PC-9 (cell line): ENCODE data around the gene HOXA4. TPM values are rescaled to one million over a fixed set of nuclear protein-coding genes. Genes with fewer than 3 reads are reported as not detected.

Experiments used
- BruUV-seq: library from RNA; stranded (reverse); fragments of 400-500 nt; replicated peaks from 2 replicates; lab custom pipeline; 2021; lab: Mats Ljungman, UMichigan
- CTCF ChIA-PET: fragments of 300-600 bp; sonication (Branson Sonifier 250); formaldehyde crosslinking; loops from one replicate; lab custom pipeline; 2022; ENCODE audit warnings: antibody characterized with exemption; lab: Charles Lee
- POLR2A ChIA-PET: fragments of 300-600 bp; sonication (Branson Sonifier 250); formaldehyde crosslinking; loops from one replicate; lab custom pipeline; 2022; ENCODE audit warnings: antibody characterized with exemption; ENCODE audit not compliant: unreplicated experiment; lab: Charles Lee
- DNase-seq, 2 experiments: peaks; one replicate each; pipeline versions ENCODE4 v3.0.0 to v3.0.0-alpha.2; 2015 to 2022; ENCODE audit warnings: mixed read lengths in 1 of 2
- H2AFZ ChIP-seq: fragments of 200-600 bp; sonication (generic); 2 replicates; pipeline ENCODE4 v1.8.1; 2017; ENCODE audit warnings: antibody characterized with exemption
- H3F3A ChIP-seq: fragments of 200-600 bp; sonication (generic); 2 replicates; pipeline ENCODE4 v1.8.1; 2017; ENCODE audit warnings: antibody characterized with exemption, mild to moderate bottlenecking, low read depth; ENCODE audit not compliant: insufficient read depth
- H3K27ac ChIP-seq: fragments of 200-600 bp; sonication (generic); 2 replicates; pipeline ENCODE4 v1.6.1; 2016; ENCODE audit warnings: mixed run types
- H3K27me3 ChIP-seq: fragments of 200-600 bp; sonication (generic); 2 replicates; pipeline ENCODE4 v1.6.1; 2016; ENCODE audit warnings: low read depth, mixed run types; ENCODE audit not compliant: insufficient read depth
- H3K36me3 ChIP-seq: fragments of 200-600 bp; sonication (generic); 2 replicates; pipeline ENCODE4 v1.6.1; 2016; ENCODE audit warnings: low read depth, mixed run types
- H3K4me1 ChIP-seq: fragments of 200-600 bp; sonication (generic); replicated peaks from 2 replicates; pipeline ENCODE4 v1.6.1; 2016; ENCODE audit warnings: mixed run types; ENCODE audit not compliant: insufficient read depth
- H3K4me2 ChIP-seq: fragments of 200-600 bp; sonication (generic); 2 replicates; pipeline ENCODE4 v1.6.1; 2017; ENCODE audit warnings: mixed run types
- H3K4me3 ChIP-seq: fragments of 200-600 bp; sonication (generic); 2 replicates; pipeline ENCODE4 v1.6.1; 2016; ENCODE audit warnings: mixed run types
- H3K79me2 ChIP-seq: fragments of 200-600 bp; sonication (generic); 2 replicates; pipeline ENCODE4 v1.6.1; 2017; ENCODE audit warnings: low read depth, mixed run types
- H3K9me2 ChIP-seq: fragments of 200-600 bp; sonication (generic); 2 replicates; pipeline ENCODE4 v1.8.1; 2017; ENCODE audit warnings: mild to moderate bottlenecking; ENCODE audit not compliant: insufficient read depth
- H3K9me3 ChIP-seq: fragments of 200-600 bp; sonication (generic); 2 replicates; pipeline ENCODE4 v1.8.1; 2016; ENCODE audit warnings: low read depth; ENCODE audit not compliant: insufficient read depth
- H4K20me1 ChIP-seq: fragments of 200-600 bp; sonication (generic); 2 replicates; pipeline ENCODE4 v1.8.1; 2017; ENCODE audit not compliant: insufficient read depth
- CTCF ChIP-seq: fragments of 200-600 bp; sonication (generic); conservative IDR thresholded peaks from 2 replicates; pipeline ENCODE4 v1.6.1; 2017; ENCODE audit warnings: mixed run types, antibody characterized with exemption, mild to moderate bottlenecking, moderate library complexity
- EZH2 ChIP-seq: fragments of 200-600 bp; sonication (generic); IDR thresholded peaks from 2 replicates; pipeline ENCODE4 v1.8.0; 2017; ENCODE audit warnings: antibody characterized with exemption, low read depth
- intact Hi-C: fragments of 100-400 bp; cut with micrococcal nuclease; formaldehyde crosslinking; loops from one replicate; pipeline ENCODE4 v1.10.0; 2022; ENCODE audit not compliant: unreplicated experiment
- total RNA-seq: library from RNA; stranded (reverse); gene quantifications from 2 replicates; pipeline ENCODE4 v1.2.3, GENCODE V29; 2021

HOXA4 gene
- total RNA-seq, 1 experiment from 2014 or later = not detected

GRCh38 chr7:27165996-27166530, 35.5 kb upstream of the HOXA4 start:
- intact Hi-C loops = loop anchor here (10.0 kb wide), 1 partner anchor 929 kb away; no protein-coding TSS in a partner anchor
- no peak for DNase-seq
- Histone ChIP-seq H3K9me3 (no peaks in the 10 kb centered on the region), H3K9me2 (no peaks in the 10 kb centered on the region), H3K4me2 (no peak overlapping the region), H3K79me2 (no peaks in the 10 kb centered on the region), H4K20me1 (no peaks in the 10 kb centered on the region), H3K27me3 (no peaks in the 10 kb centered on the region), H2AFZ (no peak overlapping the region), H3K4me1 (peaks cover 19% of the 10 kb centered on the region), H3K27ac (no peak overlapping the region), H3F3A (peaks cover 34% of the 10 kb centered on the region), H3K36me3 (no peaks in the 10 kb centered on the region), H3K4me3 (no peak overlapping the region)
- BruUV-seq = no TSS peak
- POLR2A ChIA-PET = interaction anchor here (0.5 kb wide), 1 partner anchor 333 kb away, joined by 7 read pairs; no protein-coding TSS in a partner anchor
- CTCF ChIA-PET = interaction anchor here (0.6 kb wide), 1 partner anchor 345 kb away, joined by 3 read pairs; no protein-coding TSS in a partner anchor
- TF ChIP-seq CTCF (no peak), EZH2 (no peak)

- intact Hi-C loops = loop anchor here (10.0 kb wide), 1 partner anchor 929 kb away; no protein-coding TSS in a partner anchor
- no TSS peak for BruUV-seq
- Histone ChIP-seq H3K27me3 (no peaks in the 10 kb centered on the region), H3K4me2 (no peak within 1 kb of the TSS), H3K27ac (no peak within 1 kb of the TSS), H3F3A (peaks cover 28% of the 10 kb centered on the region), H2AFZ (no peak within 1 kb of the TSS), H4K20me1 (no peaks in the 10 kb centered on the region), H3K4me3 (no peak within 1 kb of the TSS), H3K9me2 (no peaks in the 10 kb centered on the region), H3K4me1 (peaks cover 14% of the 10 kb centered on the region), H3K79me2 (no peaks in the 10 kb centered on the region), H3K9me3 (no peaks in the 10 kb centered on the region), H3K36me3 (no peaks in the 10 kb centered on the region)
- ChIA-PET POLR2A (interaction anchor here (0.5 kb wide), 1 partner anchor 333 kb away, joined by 7 read pairs; no protein-coding TSS in a partner anchor), CTCF (no interaction called here)
- no peak for TF ChIP-seq EZH2
- no peak for TF ChIP-seq CTCF
- no peak for DNase-seq
Measured at GRCh38 chr7:27165089-27165995, 34.8 kb upstream of the HOXA4 start, which contains the start of gene HOXA9. Gene HOXA9 (minus strand): TSS chr7:27165537. CDS start chr7:27165457, 80 bp downstream.

- TF ChIP-seq CTCF = no peak
- no peak for TF ChIP-seq EZH2
Measured at GRCh38 chr7:27164367-27165088, 34.0 kb upstream of the HOXA4 start.

More at GRCh38 chr7:27164367-27165088, 34.0 kb upstream of the HOXA4 start:
- no peaks in the 10 kb centered on the region for H3K27me3 ChIP-seq
- ChIA-PET CTCF (no interaction called here), POLR2A (no interaction called here)
- H3K36me3 ChIP-seq = no peaks in the 10 kb centered on the region
- no peak overlapping the region for H3K4me3 ChIP-seq
- H3K4me1 ChIP-seq = 0 out of 2 replicates have a peak, but pooled peaks cover 11% of the 10 kb centered on the region
- H2AFZ ChIP-seq = no peak overlapping the region
- H3K79me2 ChIP-seq = no peaks in the 10 kb centered on the region
- intact Hi-C loops = loop anchor here (5.0 to 10.0 kb wide), 3 partner anchors 930 to 1597 kb away; no protein-coding TSS in a partner anchor
- H3K27ac ChIP-seq = no peak overlapping the region
- H3K4me2 ChIP-seq = no peak overlapping the region
- H4K20me1 ChIP-seq = no peaks in the 10 kb centered on the region
- H3K9me3 ChIP-seq = no peaks in the 10 kb centered on the region
- no peaks in the 10 kb centered on the region for H3K9me2 ChIP-seq
- no TSS peak for BruUV-seq
- H3F3A ChIP-seq = peaks cover 28% of the 10 kb centered on the region
- DNase-seq = no peak
